Keratinocyte (primary cell): ENCODE data around the gene ISX. TPM values are rescaled to one million over a fixed set of nuclear protein-coding genes. Genes with fewer than 3 reads are reported as not detected.

Experiments
- DNase-seq: peaks from one replicate; pipeline ENCODE4 v3.0.0-alpha.2; 2011; ENCODE audit warnings: low read depth, missing footprints, low spot score
- FAIRE-seq: peaks from 2 replicates; lab custom pipeline; 2011; peaks lifted over from hg19 to GRCh38; lab: Jason Lieb, UNC
- H2AFZ ChIP-seq: 2 replicates; pipeline ENCODE4 v1.6.0; 2012; ENCODE audit warnings: low read length, control low read depth, inconsistent platforms; ENCODE audit not compliant: control insufficient read depth
- H3K27ac ChIP-seq: 2 replicates; pipeline ENCODE4 v1.5.1; 2011; ENCODE audit warnings: low read length; ENCODE audit not compliant: control insufficient read depth, insufficient read depth
- H3K27me3 ChIP-seq: 3 replicates; pipeline ENCODE4 v1.6.0; 2011; ENCODE audit warnings: low read length; ENCODE audit not compliant: control insufficient read depth, insufficient read depth; ENCODE audit errors: extremely low read depth
- H3K36me3 ChIP-seq, 2 experiments: 2 replicates in 1 of 2; 3 replicates in 1 of 2; pipeline ENCODE4 v1.5.1; 2011; ENCODE audit warnings: low read length in 2 of 2, mild to moderate bottlenecking in 1 of 2; ENCODE audit not compliant: control insufficient read depth in 2 of 2, insufficient read depth in 2 of 2; ENCODE audit errors: extremely low read depth in 1 of 2
- H3K4me1 ChIP-seq: 3 replicates; pipeline ENCODE4 v1.5.1; 2011; ENCODE audit warnings: low read length; ENCODE audit not compliant: control insufficient read depth, insufficient read depth; ENCODE audit errors: extremely low read depth
- H3K4me2 ChIP-seq: 3 replicates; pipeline ENCODE4 v1.6.0; 2011; ENCODE audit warnings: low read depth, low read length; ENCODE audit not compliant: control insufficient read depth, insufficient read depth; ENCODE audit errors: extremely low read depth
- H3K4me3 ChIP-seq, 3 experiments: fragments of 200-600 bp in 1 of 3; sonication (generic) in 1 of 3; 2 replicates in 2 of 3; 3 replicates in 1 of 3; pipeline ENCODE4 v1.5.1; 2011 to 2016; ENCODE audit warnings: low read length in 3 of 3, mild to moderate bottlenecking in 3 of 3, control low read depth in 2 of 3, inconsistent platforms in 1 of 3, low read depth in 1 of 3, mixed read lengths in 1 of 3, mixed run types in 1 of 3, moderate library complexity in 1 of 3; ENCODE audit not compliant: control insufficient read depth in 2 of 3, insufficient read depth in 2 of 3; ENCODE audit errors: extremely low read depth in 1 of 3
- H3K79me2 ChIP-seq: 2 replicates; pipeline ENCODE4 v1.6.0; 2012; ENCODE audit warnings: low read length; ENCODE audit not compliant: control insufficient read depth, insufficient read depth
- H3K9ac ChIP-seq: 3 replicates; pipeline ENCODE4 v1.6.0; 2011; ENCODE audit warnings: low read length; ENCODE audit not compliant: control insufficient read depth, insufficient read depth; ENCODE audit errors: extremely low read depth
- H3K9me1 ChIP-seq: 3 replicates; pipeline ENCODE4 v1.6.0; 2011; ENCODE audit warnings: low read length; ENCODE audit not compliant: control insufficient read depth, insufficient read depth; ENCODE audit errors: extremely low read depth
- H3K9me3 ChIP-seq: 2 replicates; pipeline ENCODE4 v1.5.1; 2012; ENCODE audit warnings: low read depth, low read length; ENCODE audit not compliant: control insufficient read depth
- H4K20me1 ChIP-seq: 3 replicates; pipeline ENCODE4 v1.6.0; 2011; ENCODE audit warnings: low read length; ENCODE audit not compliant: control insufficient read depth, insufficient read depth; ENCODE audit errors: extremely low read depth
- CTCF ChIP-seq, 3 experiments: IDR thresholded peaks in 1 of 3; conservative IDR thresholded peaks in 1 of 3; optimal IDR thresholded peaks in 1 of 3; 2 replicates in 2 of 3; 3 replicates in 1 of 3; pipeline versions ENCODE3 to v1.5.1; 2011; ENCODE audit warnings: low read length in 3 of 3, mild to moderate bottlenecking in 3 of 3, moderate library complexity in 2 of 3, control low read depth in 1 of 3, inconsistent platforms in 1 of 3; ENCODE audit not compliant: insufficient read depth in 2 of 3; ENCODE audit errors: extremely low read depth in 1 of 3
- EZH2 ChIP-seq: IDR thresholded peaks from one replicate; pipeline ENCODE4 v1.6.1; 2012; ENCODE audit warnings: inconsistent platforms, mild to moderate bottlenecking, low read length, moderate library complexity
- dilution Hi-C: fragments of 300-500 bp; cut with MboI; formaldehyde crosslinking; loops from one replicate; pipeline ENCODE4 v1.7.0; 2020; ENCODE audit warnings: low sequenced_read_pairs; ENCODE audit not compliant: extremely low pct_ligation_motif_present
- polyA plus RNA-seq, 5 experiments: library from polyadenylated mRNA; depleted of rRNA in 3 of 5; stranded (reverse) in 3 of 5; stranded (forward) in 1 of 5; unstranded in 1 of 5; fragments of >200 nt; gene quantifications; 1 replicate in 1 of 5; 2 replicates in 3 of 5; 3 replicates in 1 of 5; pipeline versions ENCODE4 v1.2.1 to v1.2.3, GENCODE V29; 2011 to 2012; ENCODE audit warnings: missing spikeins in 2 of 5, low read depth in 1 of 5, low replicate concordance in 1 of 5

Gene ISX
- polyA plus RNA-seq, 1 donor (not counting 4 experiments of a cell fraction or from before 2014, with no cell fraction given), result not detected

- no peaks in the 10 kb centered on the region for H3K9me1 ChIP-seq
- dilution Hi-C loops, result no loop called here
- no peaks in the 10 kb centered on the region for H3K36me3 ChIP-seq
- H3K4me3 ChIP-seq, result no peak overlapping the region
- no peaks in the 10 kb centered on the region for H3K27me3 ChIP-seq
- H3K79me2 ChIP-seq, result no peaks in the 10 kb centered on the region
- no peak for DNase-seq
- no peak for TF ChIP-seq EZH2
- no peak for TF ChIP-seq CTCF (optimal IDR thresholded peaks at IDR 0.05 in 1 of 3, IDR thresholded peaks at IDR 0.05 in 1 of 3, conservative IDR thresholded peaks at IDR 0.05 in 1 of 3; ENCODE audit: extremely low read depth in 1 of 3, insufficient read depth in 2 of 3, low read length in 3 of 3)
- no peak overlapping the region for H3K4me2 ChIP-seq
- H4K20me1 ChIP-seq, result no peaks in the 10 kb centered on the region
- no peak overlapping the region for H2AFZ ChIP-seq
- no peak for FAIRE-seq
- H3K4me1 ChIP-seq, result peaks cover 8% of the 10 kb centered on the region
- H3K9me3 ChIP-seq, result no peaks in the 10 kb centered on the region
- no peak overlapping the region for H3K9ac ChIP-seq
- H3K27ac ChIP-seq, result no peak overlapping the region
Measured at GRCh38 chr22:35065183-35065582, 775 bp upstream of the ISX start.

- DNase-seq, result no peak
- Histone ChIP-seq H3K79me2 (no peaks in the 10 kb centered on the region), H3K4me2 (no peak overlapping the region), H3K27ac (no peak overlapping the region), H3K9me3 (no peaks in the 10 kb centered on the region), H4K20me1 (no peaks in the 10 kb centered on the region), H3K27me3 (no peaks in the 10 kb centered on the region), H3K9ac (no peak overlapping the region), H2AFZ (no peak overlapping the region), H3K36me3 (no peaks in the 10 kb centered on the region), H3K4me3 (no peak overlapping the region), H3K4me1 (peaks cover 23% of the 10 kb centered on the region), H3K9me1 (no peaks in the 10 kb centered on the region)
- TF ChIP-seq EZH2 (no peak), CTCF (optimal IDR thresholded peaks at IDR 0.05 in 1 of 3, IDR thresholded peaks at IDR 0.05 in 1 of 3, conservative IDR thresholded peaks at IDR 0.05 in 1 of 3; ENCODE audit: extremely low read depth in 1 of 3, insufficient read depth in 2 of 3, low read length in 3 of 3) (no peak)
- no peak for FAIRE-seq
- dilution Hi-C loops, result no loop called here
Measured at GRCh38 chr22:35066768-35067167, 810 bp downstream of the ISX start.
